Ishikawa (cell line): ENCODE data around the gene FAM229B.

Experiments used
- CEBPB ChIP-seq: IDR thresholded peaks from 2 replicates; pipeline ENCODE4 v1.6.1; 2012
- CREB1 ChIP-seq: IDR thresholded peaks from 2 replicates; pipeline ENCODE4 v1.6.1; 2012; ENCODE audit warnings: low read depth
- EGR1 ChIP-seq: IDR thresholded peaks from 2 replicates; pipeline ENCODE4 v1.6.1; 2012
- EP300 ChIP-seq: IDR thresholded peaks from 2 replicates; pipeline ENCODE4 v1.6.1; 2012; ENCODE audit warnings: borderline replicate concordance
- FOXM1 ChIP-seq: IDR thresholded peaks from 2 replicates; pipeline ENCODE4 v1.6.1; 2012; ENCODE audit warnings: low read depth, borderline replicate concordance
- RAD21 ChIP-seq: IDR thresholded peaks from 2 replicates; pipeline ENCODE4 v1.6.1; 2012; ENCODE audit warnings: low read depth
- TAF1 ChIP-seq: IDR thresholded peaks from 2 replicates; pipeline ENCODE4 v1.6.1; 2012; ENCODE audit warnings: low read depth, mild to moderate bottlenecking
- TCF12 ChIP-seq: IDR thresholded peaks from 2 replicates; pipeline ENCODE4 v1.6.1; 2012; ENCODE audit warnings: low read depth
- TEAD4 ChIP-seq: IDR thresholded peaks from 2 replicates; pipeline ENCODE4 v1.6.1; 2012
- YY1 ChIP-seq: IDR thresholded peaks from 2 replicates; pipeline ENCODE4 v1.6.1; 2012; ENCODE audit warnings: low read depth
- ZBTB7A ChIP-seq: IDR thresholded peaks from 2 replicates; pipeline ENCODE4 v1.6.1; 2012; ENCODE audit warnings: low read depth
- TF ChIP-seq, protein P1 (sequence below): IDR thresholded peaks from 2 replicates; pipeline ENCODE4 v1.6.1; 2012

DNA sequence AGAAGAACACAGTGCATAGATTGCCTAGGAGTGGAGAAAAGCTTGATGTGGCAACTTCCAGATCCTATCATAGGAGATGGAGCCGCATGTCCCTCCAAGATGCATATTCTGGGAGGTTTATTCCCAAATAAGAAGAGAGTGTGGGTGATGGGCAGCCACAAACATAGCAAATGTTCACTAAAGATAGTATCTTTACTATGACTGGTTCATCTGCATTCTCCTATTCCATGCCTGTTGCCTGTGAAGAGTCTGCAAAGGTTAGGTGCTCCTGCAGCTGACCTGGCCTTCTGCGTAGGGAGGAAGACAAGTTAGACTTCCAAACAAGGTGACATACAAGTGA, 48.0 kb upstream of the FAM229B start:
- TF ChIP-seq YY1 (no peak), RAD21 (no peak), CEBPB (no peak), EP300 (no peak), FOXM1 (no peak), ZBTB7A (no peak), EGR1 (no peak), CREB1 (no peak), TEAD4 (no peak), TAF1 (no peak), TCF12 (no peak)
- TF ChIP-seq, protein P1, sequence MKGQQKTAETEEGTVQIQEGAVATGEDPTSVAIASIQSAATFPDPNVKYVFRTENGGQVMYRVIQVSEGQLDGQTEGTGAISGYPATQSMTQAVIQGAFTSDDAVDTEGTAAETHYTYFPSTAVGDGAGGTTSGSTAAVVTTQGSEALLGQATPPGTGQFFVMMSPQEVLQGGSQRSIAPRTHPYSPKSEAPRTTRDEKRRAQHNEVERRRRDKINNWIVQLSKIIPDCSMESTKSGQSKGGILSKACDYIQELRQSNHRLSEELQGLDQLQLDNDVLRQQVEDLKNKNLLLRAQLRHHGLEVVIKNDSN = no peak
